H7 (cell line): ENCODE data around the gene NMRAL1. TPM values are rescaled to one million over a fixed set of nuclear protein-coding genes. Genes with fewer than 3 reads are reported as not detected.

Source experiments
- DNase-seq: peaks from one replicate; pipeline ENCODE4 v3.0.0; 2012
- H3K27me3 ChIP-seq: 2 replicates; pipeline ENCODE4 v1.6.0; 2011; ENCODE audit warnings: mild to moderate bottlenecking, low read length; ENCODE audit not compliant: control insufficient read depth, insufficient read depth
- H3K36me3 ChIP-seq: replicated peaks from 2 replicates; pipeline ENCODE4 v1.5.1; 2011; ENCODE audit warnings: low read length; ENCODE audit not compliant: control insufficient read depth, insufficient read depth
- H3K4me3 ChIP-seq: 2 replicates; pipeline ENCODE4 v1.5.1; 2011; ENCODE audit warnings: low read depth, mild to moderate bottlenecking, control low read depth, low read length, moderate library complexity; ENCODE audit not compliant: insufficient read depth
- total RNA-seq: library from RNA; depleted of rRNA; stranded (reverse); fragments of >200 nt; shearing (Covaris generic); gene quantifications from 2 replicates; pipeline ENCODE4 v1.2.3, GENCODE V29; 2014

The NMRAL1 gene
- total RNA-seq, 1 experiment from 2014 or later: 102 TPM

DNA sequence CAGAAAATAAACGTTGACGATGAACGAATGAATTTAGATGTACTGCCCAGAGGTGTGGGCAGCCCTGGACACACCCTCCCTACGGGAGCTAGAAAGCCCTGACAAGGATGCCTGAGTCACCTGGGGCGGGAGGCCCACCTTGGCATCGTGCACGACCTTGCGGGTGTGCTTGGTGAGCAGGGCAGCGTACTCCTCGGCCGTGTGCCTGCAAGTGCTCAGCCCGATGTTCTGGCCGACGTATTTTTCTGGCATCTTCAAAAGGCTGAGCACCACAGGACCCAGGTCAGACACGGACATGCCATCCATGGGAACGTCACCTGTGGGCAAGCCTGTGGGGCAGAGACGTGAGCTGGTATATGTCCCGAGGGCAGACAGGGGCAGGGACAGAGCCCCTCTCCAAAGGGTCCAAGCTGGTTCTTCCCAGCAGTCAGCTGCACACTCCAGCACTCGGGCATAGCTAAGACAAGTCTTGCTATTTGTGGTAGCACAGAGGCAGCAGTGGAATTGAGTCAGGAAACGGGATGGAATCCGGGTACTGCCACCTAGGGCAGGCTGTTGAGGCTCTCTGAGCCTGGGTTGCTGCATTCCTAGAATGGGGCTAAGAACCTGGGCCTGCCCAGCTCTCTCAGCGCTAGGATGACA is 10.8 kb downstream of the NMRAL1 start:
- Histone ChIP-seq H3K27me3 (no peaks in the 10 kb centered on the region), H3K4me3 (no peak overlapping the region), H3K36me3 (peaks cover 24% of the 10 kb centered on the region)
- no peak for DNase-seq

DNA sequence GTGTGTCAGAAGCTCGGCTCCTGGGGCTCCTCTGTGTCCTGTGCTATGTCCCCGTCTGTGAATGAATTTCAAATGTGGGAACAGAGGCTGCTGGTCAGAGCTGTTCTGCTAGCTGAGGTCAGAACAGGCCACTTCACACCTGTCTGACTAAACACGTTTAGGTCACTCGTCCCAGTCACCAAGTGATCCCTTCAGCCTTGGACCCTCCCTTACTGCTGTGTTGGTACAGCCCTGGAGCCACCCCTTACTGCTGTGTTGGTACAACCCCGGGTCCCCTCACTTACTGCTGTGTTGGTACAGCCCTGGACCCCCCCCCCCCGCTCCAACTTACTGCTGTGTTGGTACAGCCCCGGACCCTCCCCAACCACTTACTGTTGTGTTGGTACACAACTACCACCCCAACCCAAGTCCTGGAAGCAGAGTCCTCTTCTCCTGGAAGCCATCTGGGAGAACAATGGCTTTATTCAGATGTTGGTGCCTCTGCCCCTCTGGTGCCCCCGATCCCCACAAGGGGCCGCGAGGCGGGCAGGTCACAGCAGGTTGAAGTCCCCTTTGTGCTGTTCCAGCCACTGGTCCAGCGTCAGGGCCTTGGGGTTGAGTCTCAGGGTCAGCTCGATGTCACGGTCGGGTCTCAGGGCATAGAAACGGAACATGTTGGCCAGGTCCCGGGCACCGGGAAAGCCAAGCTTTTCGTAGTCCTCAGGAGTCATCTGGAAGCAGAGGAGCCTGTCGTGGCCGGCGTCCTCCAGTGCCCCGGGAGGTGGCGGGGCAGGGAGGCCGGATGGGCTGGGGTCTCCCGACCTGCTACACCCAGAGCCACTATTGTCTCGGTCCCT is 13.0 kb downstream of the NMRAL1 start:
- peaks cover 22% of the 10 kb centered on the region for H3K36me3 ChIP-seq
- peak; percentile 83 for DNase-seq
- no peaks in the 10 kb centered on the region for H3K27me3 ChIP-seq
- H3K4me3 ChIP-seq: no peak overlapping the region

DNA sequence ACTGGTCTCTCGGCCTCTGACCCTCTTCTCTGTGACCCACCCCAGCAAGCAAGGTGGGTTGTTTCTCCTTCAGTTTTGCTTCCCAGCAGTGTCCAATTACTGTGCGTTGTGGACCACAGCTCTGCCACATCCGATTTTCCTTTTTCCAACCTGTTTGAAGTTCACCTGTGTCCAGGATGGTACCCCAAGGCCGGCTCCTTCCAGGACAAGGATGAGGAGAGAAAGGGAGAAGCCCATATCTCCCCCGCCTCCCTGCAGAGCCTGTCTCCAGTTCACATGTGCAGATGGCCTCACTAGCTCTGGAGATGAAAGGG is 13.5 kb downstream of the NMRAL1 start:
- H3K4me3 ChIP-seq: no peak overlapping the region
- H3K36me3 ChIP-seq: peaks cover 24% of the 10 kb centered on the region
- no peak for DNase-seq
- H3K27me3 ChIP-seq: no peaks in the 10 kb centered on the region

DNA sequence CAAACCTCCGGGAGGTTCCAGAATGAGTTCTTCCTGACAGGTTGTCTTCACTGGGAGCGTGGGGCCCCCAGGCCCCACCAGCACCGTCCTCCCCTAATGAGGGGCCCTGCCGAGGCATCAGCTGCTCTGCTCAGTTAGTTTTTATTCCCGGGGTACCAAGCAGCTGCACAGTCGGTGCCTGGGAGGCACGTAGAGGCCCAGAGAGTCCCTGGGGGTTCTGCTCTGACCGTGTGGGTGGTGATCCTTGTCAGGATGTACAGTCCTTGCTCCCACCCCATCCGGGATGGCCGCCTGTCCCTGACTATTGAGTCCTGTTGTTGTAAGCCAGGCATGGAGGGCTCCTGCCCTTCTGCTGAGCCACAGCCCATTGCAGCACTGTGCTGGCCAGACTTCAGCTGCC is 18.5 kb downstream of the NMRAL1 start:
- Histone ChIP-seq H3K27me3 (no peaks in the 10 kb centered on the region), H3K4me3 (no peak overlapping the region), H3K36me3 (peaks cover 26% of the 10 kb centered on the region)
- peak; percentile 35 for DNase-seq

DNA sequence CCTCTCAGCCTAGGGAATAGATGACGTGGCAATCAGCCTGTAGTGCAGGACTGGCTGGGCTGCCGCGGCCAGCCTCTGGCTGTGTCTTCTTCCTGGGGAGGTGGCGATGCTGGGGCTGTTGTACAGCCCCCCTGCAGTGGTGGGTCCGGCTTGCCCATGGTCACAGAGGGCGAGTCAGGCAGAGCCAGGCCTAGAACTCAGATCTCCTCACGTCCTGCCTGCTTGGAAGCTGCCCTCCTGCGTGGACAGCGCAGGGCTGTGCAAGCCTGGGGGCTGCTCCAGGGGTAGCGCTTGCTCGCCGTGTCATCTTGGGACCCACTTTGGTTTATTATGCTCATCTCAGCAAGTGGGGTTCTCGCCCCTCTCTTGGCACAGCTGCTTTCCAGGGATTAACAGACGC is 19.3 kb downstream of the NMRAL1 start:
- peak; percentile 30 for DNase-seq
- H3K27me3 ChIP-seq: no peaks in the 10 kb centered on the region
- H3K36me3 ChIP-seq: peaks cover 31% of the 10 kb centered on the region
- H3K4me3 ChIP-seq: no peak overlapping the region

DNA sequence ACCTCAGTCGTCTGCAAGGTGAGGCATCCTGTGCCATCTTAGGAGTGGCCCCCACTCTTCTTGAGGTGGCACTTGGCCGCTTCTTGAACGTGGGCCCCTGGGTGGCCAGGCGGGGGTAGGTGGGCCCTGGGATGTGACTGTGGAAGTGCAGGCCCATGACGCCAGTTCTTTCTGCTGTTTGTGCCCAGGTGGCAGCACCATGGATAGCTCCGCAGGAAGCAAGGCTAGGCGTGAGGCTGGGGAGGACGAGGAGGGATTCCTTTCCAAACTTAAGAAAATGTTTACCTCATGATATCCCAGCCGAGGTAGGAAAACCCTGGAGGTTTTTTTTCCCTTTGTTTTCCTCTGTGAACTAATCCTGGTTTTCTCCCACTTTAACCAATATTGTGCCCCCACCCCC is 19.8 kb downstream of the NMRAL1 start:
- Histone ChIP-seq H3K36me3 (peaks cover 32% of the 10 kb centered on the region), H3K27me3 (no peaks in the 10 kb centered on the region), H3K4me3 (no peak overlapping the region)
- DNase-seq: peak; percentile 78

DNA sequence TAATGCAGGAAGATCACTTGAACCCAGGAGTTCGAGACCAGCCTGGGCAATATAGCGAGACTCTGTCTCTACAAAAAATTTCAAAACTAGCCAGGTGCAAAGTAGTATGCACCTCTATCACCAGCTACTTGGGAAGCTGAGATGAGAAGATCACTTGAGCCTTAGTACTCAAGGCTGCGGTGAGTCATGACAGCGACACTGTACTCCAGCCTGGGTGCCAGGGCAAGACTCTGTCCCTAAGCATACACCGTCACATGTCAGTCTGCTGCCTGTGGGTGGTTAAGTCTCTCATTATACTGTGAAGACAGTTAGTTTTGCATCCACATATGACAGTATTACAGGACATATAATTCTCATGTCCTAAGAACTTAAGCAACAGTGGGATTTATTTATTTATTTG is 21.8 kb downstream of the NMRAL1 start:
- H3K27me3 ChIP-seq: no peaks in the 10 kb centered on the region
- peaks cover 37% of the 10 kb centered on the region for H3K36me3 ChIP-seq
- no peak for DNase-seq
- H3K4me3 ChIP-seq: no peak overlapping the region

DNA sequence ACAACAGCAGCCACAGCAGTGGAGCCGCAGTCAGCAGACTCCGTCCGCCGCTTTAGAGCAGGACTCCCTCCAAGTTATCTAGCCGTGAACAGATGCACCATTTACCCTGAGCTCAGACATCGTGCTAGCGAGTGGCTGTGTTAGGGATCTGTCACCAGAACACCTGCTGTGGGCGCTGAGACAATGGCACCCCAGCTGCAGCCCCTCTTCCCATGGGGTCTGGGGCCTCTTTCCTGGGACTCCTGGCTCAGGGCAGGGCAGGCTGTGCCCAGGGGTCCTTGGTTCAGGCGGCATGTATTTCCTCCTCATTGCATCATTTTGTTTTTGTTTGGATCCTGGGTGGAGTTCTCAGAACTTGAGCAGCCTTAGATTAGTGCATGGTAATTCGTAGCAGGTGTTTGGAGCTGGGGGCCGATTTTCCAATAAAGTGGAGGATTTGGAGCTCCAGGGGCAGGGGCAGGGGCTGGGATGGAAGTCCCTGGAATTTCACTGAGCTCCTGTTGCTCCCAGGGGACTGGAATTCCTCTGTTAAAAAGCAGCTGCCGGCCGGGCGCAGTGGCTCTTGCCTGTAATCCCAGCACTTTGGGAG is 23.4 kb downstream of the NMRAL1 start:
- Histone ChIP-seq H3K36me3 (peaks cover 37% of the 10 kb centered on the region), H3K27me3 (no peaks in the 10 kb centered on the region), H3K4me3 (no peak overlapping the region)
- no peak for DNase-seq

DNA sequence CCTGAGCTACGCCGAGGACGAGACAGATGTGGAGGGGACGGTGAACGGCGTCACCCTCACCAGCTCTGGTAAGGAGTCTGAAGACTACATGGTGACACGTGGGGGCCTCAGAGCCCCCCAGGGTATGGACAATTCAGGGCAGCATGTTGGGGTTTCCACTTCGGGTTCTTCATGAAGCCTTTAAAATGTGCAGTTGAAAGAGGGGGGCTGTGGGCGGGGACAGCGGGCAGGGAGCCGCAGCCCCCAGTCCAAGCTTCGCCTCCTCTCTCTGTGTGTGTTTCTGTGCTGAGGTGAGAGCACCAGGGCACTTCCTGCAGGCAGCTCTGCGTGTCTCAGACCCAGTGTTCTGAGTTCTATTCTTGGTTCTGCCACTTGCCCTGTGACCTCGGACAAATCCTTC is 24.0 kb downstream of the NMRAL1 start:
- Histone ChIP-seq H3K4me3 (no peak overlapping the region), H3K27me3 (no peaks in the 10 kb centered on the region), H3K36me3 (peaks cover 32% of the 10 kb centered on the region)
- DNase-seq: no peak

DNA sequence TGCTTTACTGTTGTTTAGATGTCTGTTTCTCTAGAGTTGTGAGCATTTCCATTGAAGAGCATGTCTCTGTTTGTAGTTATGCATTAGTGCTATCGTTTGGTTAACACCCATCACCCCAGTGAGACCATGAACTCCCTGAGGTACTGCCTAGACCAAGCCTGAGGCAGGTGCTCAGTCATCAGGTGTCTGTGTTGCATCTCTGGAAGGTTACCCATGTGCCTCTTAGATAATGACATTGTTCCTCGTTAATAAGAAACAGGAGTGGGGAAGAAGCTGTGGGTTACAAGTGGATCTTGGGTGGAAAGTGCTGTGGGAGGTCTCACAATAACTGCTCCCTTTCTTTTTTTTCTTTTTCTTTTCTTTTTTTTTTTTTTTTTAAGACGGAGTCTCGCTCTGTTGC is 30.4 kb downstream of the NMRAL1 start:
- H3K4me3 ChIP-seq: no peak overlapping the region
- DNase-seq: no peak
- no peaks in the 10 kb centered on the region for H3K27me3 ChIP-seq
- peaks cover 44% of the 10 kb centered on the region for H3K36me3 ChIP-seq

DNA sequence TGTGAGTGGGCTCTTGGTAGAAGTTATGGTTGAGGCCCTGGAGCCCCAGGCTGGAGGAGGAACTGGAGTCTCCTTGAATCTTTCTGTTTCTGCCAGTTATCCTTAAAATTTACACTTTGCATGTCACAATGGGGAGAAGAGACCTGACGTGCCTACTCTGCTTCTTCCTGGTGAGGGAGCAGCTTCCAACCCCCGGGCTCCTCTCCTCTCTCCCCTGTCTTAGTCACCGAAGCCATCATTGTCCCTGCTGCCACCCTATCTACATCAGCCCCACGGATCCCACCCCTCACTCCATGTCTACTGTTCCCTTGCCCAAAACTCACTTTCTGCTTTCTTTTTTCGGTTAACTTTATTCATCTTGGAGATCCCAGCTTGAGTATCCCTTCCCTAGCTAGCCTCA is 31.2 kb downstream of the NMRAL1 start:
- H3K36me3 ChIP-seq: peaks cover 44% of the 10 kb centered on the region
- H3K27me3 ChIP-seq: no peaks in the 10 kb centered on the region
- DNase-seq: no peak
- H3K4me3 ChIP-seq: no peak overlapping the region

DNA sequence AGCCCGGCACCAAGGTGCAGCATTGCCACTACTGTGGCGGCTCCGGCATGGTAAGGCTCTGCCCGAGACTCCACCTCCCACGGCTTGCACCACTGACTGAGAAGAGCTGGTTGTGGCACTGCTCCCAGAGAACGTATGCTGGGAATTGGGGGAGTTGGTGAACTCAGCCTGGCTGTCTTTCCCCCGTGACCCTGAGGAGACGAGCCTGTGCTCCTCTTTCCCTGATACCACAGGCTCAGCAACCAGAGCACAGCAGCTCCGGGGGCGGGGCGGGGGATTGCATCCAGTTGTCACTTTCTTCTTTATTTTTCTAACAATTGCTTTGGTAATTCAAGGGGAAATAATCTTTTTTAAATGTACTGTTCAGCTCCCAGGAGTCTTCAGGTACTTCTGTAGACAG is 32.1 kb downstream of the NMRAL1 start:
- Histone ChIP-seq H3K4me3 (no peak overlapping the region), H3K36me3 (peaks cover 43% of the 10 kb centered on the region), H3K27me3 (no peaks in the 10 kb centered on the region)
- no peak for DNase-seq

DNA sequence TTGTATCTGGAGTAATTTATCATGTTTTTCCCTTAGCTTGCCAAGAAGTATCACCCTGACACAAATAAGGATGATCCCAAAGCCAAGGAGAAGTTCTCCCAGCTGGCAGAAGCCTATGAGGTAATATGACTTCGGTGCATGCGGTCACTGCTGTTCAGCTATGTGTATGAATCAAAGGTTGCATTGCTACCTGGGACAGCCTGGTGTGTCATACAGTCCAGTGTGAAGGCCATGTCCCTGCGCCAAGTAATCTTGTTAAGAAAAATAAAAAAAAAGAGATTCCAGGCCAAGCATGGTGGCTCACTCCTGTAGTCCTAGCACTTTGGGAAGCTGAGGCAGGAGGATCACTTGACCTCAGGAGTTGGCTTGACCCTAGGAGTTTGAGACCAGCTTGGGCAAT is 37.1 kb downstream of the NMRAL1 start:
- no peak overlapping the region for H3K4me3 ChIP-seq
- no peak for DNase-seq
- H3K36me3 ChIP-seq: peaks cover 30% of the 10 kb centered on the region
- H3K27me3 ChIP-seq: no peaks in the 10 kb centered on the region

DNA sequence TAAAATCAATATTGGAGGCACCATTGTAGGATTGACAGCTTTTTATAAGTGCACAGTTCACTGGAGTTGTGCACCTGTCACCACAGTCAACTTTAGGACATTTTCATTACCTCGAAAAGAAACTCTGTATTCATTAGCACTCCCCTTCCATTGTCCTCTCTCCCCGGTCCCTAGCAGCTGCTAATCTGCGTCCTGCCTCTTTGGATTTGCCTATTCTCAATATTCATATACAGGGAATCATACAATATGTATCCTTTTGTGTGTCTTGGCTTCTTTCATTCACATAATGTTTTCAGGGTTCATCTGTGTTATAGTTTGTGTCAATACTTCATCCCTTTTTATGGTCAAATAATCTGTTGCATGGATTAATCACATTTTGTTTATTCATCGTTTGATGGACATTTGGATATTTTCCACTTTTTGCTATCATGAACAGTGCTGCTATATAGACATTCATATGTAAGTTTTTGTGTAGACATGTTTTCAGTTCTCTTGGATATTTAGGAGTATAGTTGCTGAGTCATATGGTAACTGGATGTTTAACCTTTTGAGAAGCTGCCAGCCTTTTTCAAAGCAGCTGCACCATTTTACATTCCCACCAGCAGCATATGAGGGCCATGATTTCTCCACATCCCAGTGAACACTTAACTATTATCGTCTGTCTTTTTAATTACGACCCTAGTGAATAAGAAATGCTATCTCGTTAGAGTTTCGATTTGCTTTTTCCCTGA is 38.9 kb downstream of the NMRAL1 start:
- H3K36me3 ChIP-seq: peaks cover 20% of the 10 kb centered on the region
- no peaks in the 10 kb centered on the region for H3K27me3 ChIP-seq
- H3K4me3 ChIP-seq: no peak overlapping the region
- DNase-seq: no peak
